Activated T-helper 1 cell treated with anti-CD3 and anti-CD28 coated beads, Interleukin-12 subunit alpha, Interleukin-12 subunit beta, Interleukin-2, Interleukin-4 antibody, amounts not matched to agents 30 ng/mL and 10 ng/mL and 1 ng/mL, durations not matched to agents 14 hours and 24 hours and 36 hours (primary cell): Measurements from ENCODE around the gene RSPH1. TPM values are rescaled to one million over a fixed set of nuclear protein-coding genes. Genes with fewer than 3 reads are reported as not detected.

Experiments
- DNase-seq: peaks from one replicate; pipeline ENCODE4 v3.0.0; 2021; ENCODE audit warnings: low spot score
- H3K27ac Mint-ChIP-seq: one replicate; pipeline ENCODE4 v1.8.0; 2021; ENCODE audit warnings: mild to moderate bottlenecking, mixed read lengths
- H3K27me3 Mint-ChIP-seq: one replicate; pipeline ENCODE4 v1.8.0; 2022; ENCODE audit warnings: mild to moderate bottlenecking, moderate library complexity, mixed read lengths; ENCODE audit not compliant: insufficient read depth
- H3K36me3 Mint-ChIP-seq: one replicate; pipeline ENCODE4 v1.8.0; 2021; ENCODE audit warnings: low read depth, mixed read lengths
- H3K4me1 Mint-ChIP-seq: one replicate; pipeline ENCODE4 v1.8.0; 2021; ENCODE audit warnings: low read depth, mixed read lengths
- H3K4me3 Mint-ChIP-seq: one replicate; pipeline ENCODE4 v1.8.0; 2021; ENCODE audit warnings: mild to moderate bottlenecking, moderate library complexity, mixed read lengths
- H3K9me3 Mint-ChIP-seq: one replicate; pipeline ENCODE4 v1.8.0; 2021; ENCODE audit warnings: mixed read lengths
- intact Hi-C: fragments of 100-400 bp; cut with micrococcal nuclease; formaldehyde crosslinking; loops from one replicate; pipeline ENCODE4 v1.15.1; 2024
- total RNA-seq: library from RNA; stranded (reverse); gene quantifications from 2 replicates; pipeline ENCODE4 v1.2.3, GENCODE V29; 2022

The RSPH1 gene
- total RNA-seq, 1 donor from 2014 or later, result not detected

GRCh38 chr21:42461185-42461520 is 34.9 kb downstream of the RSPH1 start:
- peaks cover 77% of the 10 kb centered on the region for H3K4me1 Mint-ChIP-seq
- H3K27me3 Mint-ChIP-seq, result no peaks in the 10 kb centered on the region
- no peaks in the 10 kb centered on the region for H3K9me3 Mint-ChIP-seq
- no peak for DNase-seq
- peak overlapping the region; percentile 47 for H3K27ac Mint-ChIP-seq
- intact Hi-C loops, result no loop called here
- H3K4me3 Mint-ChIP-seq, result no peak overlapping the region
- peaks cover 4% of the 10 kb centered on the region for H3K36me3 Mint-ChIP-seq

- Mint-ChIP-seq H3K36me3 (peaks cover 4% of the 10 kb centered on the region), H3K4me3 (no peak overlapping the region), H3K9me3 (no peaks in the 10 kb centered on the region), H3K27ac (peak overlapping the region; percentile 18), H3K4me1 (peaks cover 76% of the 10 kb centered on the region), H3K27me3 (no peaks in the 10 kb centered on the region)
- DNase-seq, result no peak
- intact Hi-C loops, result no loop called here
These were observed 35.4 kb downstream of the RSPH1 start for GRCh38 chr21:42460391-42461184.

- Mint-ChIP-seq H3K4me1 (peaks cover 71% of the 10 kb centered on the region), H3K27ac (no peak overlapping the region), H3K36me3 (peaks cover 4% of the 10 kb centered on the region), H3K27me3 (no peaks in the 10 kb centered on the region), H3K4me3 (no peak overlapping the region), H3K9me3 (no peaks in the 10 kb centered on the region)
- intact Hi-C loops, result no loop called here
- no peak for DNase-seq
These were observed 36.3 kb downstream of the RSPH1 start for GRCh38 chr21:42459546-42460215.

- H3K27me3 Mint-ChIP-seq, result no peaks in the 10 kb centered on the region
- H3K9me3 Mint-ChIP-seq, result no peaks in the 10 kb centered on the region
- no peak for DNase-seq
- H3K4me3 Mint-ChIP-seq, result no peak overlapping the region
- peaks cover 67% of the 10 kb centered on the region for H3K4me1 Mint-ChIP-seq
- intact Hi-C loops, result no loop called here
- no peak overlapping the region for H3K27ac Mint-ChIP-seq
- peaks cover 4% of the 10 kb centered on the region for H3K36me3 Mint-ChIP-seq
These were observed 37.0 kb downstream of the RSPH1 start for GRCh38 chr21:42459082-42459460.

GRCh38 chr21:42456457-42456856 is 39.6 kb downstream of the RSPH1 start:
- Mint-ChIP-seq H3K4me3 (no peak overlapping the region), H3K36me3 (peaks cover 1% of the 10 kb centered on the region), H3K9me3 (no peaks in the 10 kb centered on the region), H3K27ac (peak overlapping the region; percentile 59), H3K4me1 (peaks cover 52% of the 10 kb centered on the region), H3K27me3 (no peaks in the 10 kb centered on the region)
- intact Hi-C loops, result loop anchor here (1.0 kb wide), 1 partner anchor 40 kb away; the partner anchor contains the start of gene RSPH1
- DNase-seq, result peak; percentile 33

- Mint-ChIP-seq H3K9me3 (no peaks in the 10 kb centered on the region), H3K36me3 (no peaks in the 10 kb centered on the region), H3K27ac (no peak overlapping the region), H3K4me3 (no peak overlapping the region), H3K4me1 (peaks cover 51% of the 10 kb centered on the region), H3K27me3 (no peaks in the 10 kb centered on the region)
- no peak for DNase-seq
- intact Hi-C loops, result loop anchor here (1.0 kb wide), 1 partner anchor 40 kb away; the partner anchor contains the start of gene RSPH1
These were observed 40.1 kb downstream of the RSPH1 start for GRCh38 chr21:42455754-42456440.

GRCh38 chr21:42455196-42455595 is 40.8 kb downstream of the RSPH1 start:
- Mint-ChIP-seq H3K9me3 (no peaks in the 10 kb centered on the region), H3K4me3 (no peak overlapping the region), H3K4me1 (peaks cover 50% of the 10 kb centered on the region), H3K27ac (peak overlapping the region; percentile 52), H3K36me3 (peaks cover under 1% of the 10 kb centered on the region), H3K27me3 (no peaks in the 10 kb centered on the region)
- no peak for DNase-seq
- intact Hi-C loops, result no loop called here

- H3K27me3 Mint-ChIP-seq, result no peaks in the 10 kb centered on the region
- H3K36me3 Mint-ChIP-seq, result peaks cover 5% of the 10 kb centered on the region
- no peak overlapping the region for H3K4me3 Mint-ChIP-seq
- intact Hi-C loops, result loop anchor here (5.0 kb wide), 2 partner anchors 292 to 307 kb away; no protein-coding TSS in a partner anchor
- H3K27ac Mint-ChIP-seq, result no peak overlapping the region
- H3K4me1 Mint-ChIP-seq, result peaks cover 50% of the 10 kb centered on the region
- H3K9me3 Mint-ChIP-seq, result no peaks in the 10 kb centered on the region
- DNase-seq, result no peak
These were observed 41.2 kb downstream of the RSPH1 start for GRCh38 chr21:42454786-42455185.

- H3K36me3 Mint-ChIP-seq, result peaks cover 9% of the 10 kb centered on the region
- no peaks in the 10 kb centered on the region for H3K27me3 Mint-ChIP-seq
- DNase-seq, result no peak
- H3K27ac Mint-ChIP-seq, result no peak overlapping the region
- peaks cover 57% of the 10 kb centered on the region for H3K4me1 Mint-ChIP-seq
- H3K4me3 Mint-ChIP-seq, result no peak overlapping the region
- intact Hi-C loops, result loop anchor here (5.0 kb wide), 2 partner anchors 292 to 307 kb away; no protein-coding TSS in a partner anchor
- no peaks in the 10 kb centered on the region for H3K9me3 Mint-ChIP-seq
These were observed 41.9 kb downstream of the RSPH1 start for GRCh38 chr21:42453986-42454570.

- Mint-ChIP-seq H3K9me3 (no peaks in the 10 kb centered on the region), H3K4me1 (peaks cover 61% of the 10 kb centered on the region)
These were observed 42.6 kb downstream of the RSPH1 start for GRCh38 chr21:42453224-42453985.

GRCh38 chr21:42452401-42453223 is 43.4 kb downstream of the RSPH1 start:
- Mint-ChIP-seq H3K9me3 (no peaks in the 10 kb centered on the region), H3K36me3 (peaks cover 19% of the 10 kb centered on the region), H3K27ac (no peak overlapping the region), H3K4me3 (no peak overlapping the region), H3K4me1 (peaks cover 68% of the 10 kb centered on the region), H3K27me3 (no peaks in the 10 kb centered on the region)
- DNase-seq, result no peak
- intact Hi-C loops, result loop anchor here (5.0 kb wide), 2 partner anchors 290 to 305 kb away; no protein-coding TSS in a partner anchor

More at GRCh38 chr21:42453224-42453985, 42.6 kb downstream of the RSPH1 start:
- H3K27me3 Mint-ChIP-seq, result no peaks in the 10 kb centered on the region
- no peak for DNase-seq
- intact Hi-C loops, result loop anchor here (5.0 kb wide), 2 partner anchors 291 to 306 kb away; no protein-coding TSS in a partner anchor
- no peak overlapping the region for H3K27ac Mint-ChIP-seq
- H3K36me3 Mint-ChIP-seq, result peaks cover 11% of the 10 kb centered on the region
- H3K4me3 Mint-ChIP-seq, result no peak overlapping the region
